Right lobe of liver (tissue), 4 donors: Measurements from ENCODE around the gene BBS1.

Experiments
- CTCF ChIP-seq, 4 donors: fragments of 200-600 bp in 3 of 4; fragments of 450-650 bp in 1 of 4; IDR thresholded peaks; one replicate each; pipeline versions ENCODE4 v1.5.1 to v1.8.0; 2016 to 2022; ENCODE audit warnings: antibody characterized with exemption in 4 of 4, mild to moderate bottlenecking in 2 of 4
- POLR2A ChIP-seq: fragments of 450-650 bp; IDR thresholded peaks from one replicate; pipeline ENCODE4 v1.6.1; 2017; ENCODE audit warnings: antibody characterized with exemption, mild to moderate bottlenecking
- donor health status: DM: no; HTN: no; CAD: no.
- donor health status: DM: no; HTN: no; CAD: no.
- donor health status: DM: no; HTN: yes; CAD: no.

GRCh38 chr11:66542362-66542761 lies 31.9 kb downstream of the BBS1 start:
- TF ChIP-seq CTCF (IDR thresholded peaks at IDR 0.05) (no peak), POLR2A (no peak)
